A549 (cell line): Measurements from ENCODE around the gene NETO2. TPM values are rescaled to one million over a fixed set of nuclear protein-coding genes. Genes with fewer than 3 reads are reported as not detected.

Experiments used
- ATAC-seq, 2 experiments: fragments of 200-7000 bp in 1 of 2; fragments of >200 bp in 1 of 2; cut with Nextera tagmentation in 1 of 2; cut with Tn5 transposase in 1 of 2; 3 replicates each; pipeline versions ENCODE4 v1.8.0 to v1.9.1; 2018 to 2020; ENCODE audit warnings: mild to moderate bottlenecking in 1 of 2, moderate library complexity in 1 of 2
- CTCF ChIA-PET: fragments of 300-600 bp; sonication (Branson Sonifier 250); formaldehyde crosslinking; extraction: SDS; loops from one replicate; lab custom pipeline; 2021; ENCODE audit warnings: antibody characterized with exemption, inconsistent platforms; lab: Yijun Ruan, JAX
- POLR2A ChIA-PET: fragments of 350-600 bp; formaldehyde crosslinking; extraction: SDS; loops from one replicate; lab custom pipeline; 2021; ENCODE audit warnings: antibody characterized with exemption, inconsistent platforms; lab: Yijun Ruan, JAX
- DNase-seq, 2 experiments: peaks; one replicate each; pipeline versions ENCODE4 v3.0.0 to v3.0.0-alpha.2; 2011 to 2016; ENCODE audit warnings: low read depth in 1 of 2, low spot score in 1 of 2
- FAIRE-seq: peaks from 2 replicates; lab custom pipeline; 2011; peaks lifted over from hg19 to GRCh38; lab: Jason Lieb, UNC
- H3K27ac ChIP-seq, 2 experiments: fragments of >200 bp; sonication (Bioruptor Twin); formaldehyde crosslinking; 3 replicates each; pipeline ENCODE4 v1.5.1; 2016 to 2017
- H3K4me1 ChIP-seq: fragments of >200 bp; sonication (Bioruptor Twin); formaldehyde crosslinking; 3 replicates; pipeline ENCODE4 v1.6.1; 2016
- H3K4me2 ChIP-seq: fragments of >200 bp; sonication (Bioruptor Twin); formaldehyde crosslinking; 3 replicates; pipeline ENCODE4 v1.6.1; 2016
- H3K4me3 ChIP-seq: fragments of >200 bp; sonication (Bioruptor Twin); formaldehyde crosslinking; 3 replicates; pipeline ENCODE4 v1.5.1; 2016
- H3K9me3 ChIP-seq: fragments of >200 bp; sonication (Bioruptor Twin); formaldehyde crosslinking; 3 replicates; pipeline ENCODE4 v1.6.1; 2016
- CBX2 ChIP-seq: fragments of 200-600 bp; sonication (generic); IDR thresholded peaks from 2 replicates; pipeline ENCODE4 v1.6.1; 2016; ENCODE audit warnings: low read depth, mild to moderate bottlenecking, borderline replicate concordance
- CBX8 ChIP-seq: fragments of 200-600 bp; sonication (generic); IDR thresholded peaks from 2 replicates; pipeline ENCODE4 v1.6.1; 2016
- CHD2 ChIP-seq: fragments of 150-350 bp; IDR thresholded peaks from 2 replicates; pipeline ENCODE4 v1.6.1; 2014; ENCODE audit warnings: low read length; ENCODE audit not compliant: partially characterized antibody
- CTCF ChIP-seq: fragments of >200 bp; sonication (Bioruptor Twin); formaldehyde crosslinking; IDR thresholded peaks from 3 replicates; pipeline ENCODE4 v1.5.1; 2016
- EHF ChIP-seq: fragments of 250-450 bp; sonication (Bioruptor Pico); IDR thresholded peaks from 2 replicates; pipeline ENCODE4 v1.5.0; 2020; ENCODE audit warnings: mild to moderate bottlenecking
- EHMT2 ChIP-seq: fragments of 200-600 bp; sonication (generic); IDR thresholded peaks from 2 replicates; pipeline ENCODE4 v1.6.1; 2016; ENCODE audit warnings: antibody characterized with exemption, low read depth, mild to moderate bottlenecking, moderate library complexity
- ESRRA ChIP-seq: fragments of 150-350 bp; IDR thresholded peaks from 2 replicates; pipeline ENCODE4 v1.6.1; 2014; ENCODE audit warnings: mild to moderate bottlenecking, low read length, borderline replicate concordance
- FOXS1 ChIP-seq: fragments of 250-450 bp; sonication (Bioruptor Pico); IDR thresholded peaks from 2 replicates; pipeline ENCODE4 v1.5.0; 2020; ENCODE audit warnings: mild to moderate bottlenecking, moderate library complexity
- HDAC2 ChIP-seq: fragments of 200-600 bp; sonication (generic); IDR thresholded peaks from 2 replicates; pipeline ENCODE4 v1.6.1; 2016
- HOXA7 ChIP-seq: fragments of 250-450 bp; sonication (Bioruptor Pico); IDR thresholded peaks from 2 replicates; pipeline ENCODE4 v1.5.0; 2020; ENCODE audit warnings: mild to moderate bottlenecking, moderate library complexity
- HOXB13 ChIP-seq: fragments of 250-450 bp; sonication (Bioruptor Pico); IDR thresholded peaks from 2 replicates; pipeline ENCODE4 v1.5.0; 2020; ENCODE audit warnings: low read depth, mild to moderate bottlenecking, moderate library complexity
- JUN ChIP-seq, 2 experiments: fragments of >200 bp; sonication (Bioruptor Twin); formaldehyde crosslinking; IDR thresholded peaks; 2 replicates in 1 of 2; 3 replicates in 1 of 2; pipeline ENCODE4 v1.6.1; 2016 to 2017
- MAFK ChIP-seq: fragments of 450-650 bp; IDR thresholded peaks from 2 replicates; pipeline ENCODE4 v1.6.1; 2014; ENCODE audit not compliant: partially characterized antibody
- MAZ ChIP-seq: fragments of 150-350 bp; IDR thresholded peaks from 2 replicates; pipeline ENCODE4 v1.6.1; 2014; ENCODE audit warnings: antibody characterized with exemption, low read depth, low read length, borderline replicate concordance
- MYC ChIP-seq: IDR thresholded peaks from 2 replicates; pipeline ENCODE4 v1.6.1; 2012; ENCODE audit warnings: mild to moderate bottlenecking, inconsistent platforms, low read length, improper control_type of control experiment, borderline replicate concordance
- NFE2L2 ChIP-seq: fragments of 150-350 bp; conservative IDR thresholded peaks from 2 replicates; pipeline ENCODE4 v1.6.1; 2014; ENCODE audit warnings: low read length
- NR3C1 ChIP-seq: fragments of >200 bp; sonication (Bioruptor Twin); formaldehyde crosslinking; IDR thresholded peaks from 3 replicates; pipeline ENCODE4 v1.6.1; 2017
- POLR2A ChIP-seq: IDR thresholded peaks from 2 replicates; pipeline ENCODE4 v1.6.1; 2012; ENCODE audit warnings: mild to moderate bottlenecking, low read length
- RAD21 ChIP-seq, 2 experiments: fragments of >200 bp in 1 of 2; sonication (Bioruptor Twin) in 1 of 2; formaldehyde crosslinking in 1 of 2; IDR thresholded peaks in 1 of 2; conservative IDR thresholded peaks in 1 of 2; 2 replicates in 1 of 2; 3 replicates in 1 of 2; pipeline ENCODE4 v1.6.1; 2012 to 2018; ENCODE audit warnings: inconsistent platforms in 1 of 2
- TP53 ChIP-seq: fragments of 250-450 bp; sonication (Bioruptor Pico); IDR thresholded peaks from 2 replicates; pipeline ENCODE4 v1.5.0; 2021; ENCODE audit warnings: mild to moderate bottlenecking, moderate library complexity
- ZC3H11A ChIP-seq: fragments of 450-650 bp; IDR thresholded peaks from 2 replicates; pipeline ENCODE4 v1.6.1; 2014; ENCODE audit warnings: antibody characterized with exemption, mild to moderate bottlenecking
- ZNF302 ChIP-seq: fragments of 250-450 bp; sonication (Bioruptor Pico); IDR thresholded peaks from 2 replicates; pipeline ENCODE4 v1.9.0; 2021; ENCODE audit warnings: inconsistent platforms, mild to moderate bottlenecking, moderate library complexity
- WGBS: methylation state at CpG from one replicate; pipeline ENCODE4 v1.1.6; 2017; ENCODE audit errors: missing lambda C conversion rate; 5-methylcytosine and 5-hydroxymethylcytosine counted together
- polyA plus RNA-seq, 4 experiments: library from polyadenylated mRNA; depleted of rRNA in 3 of 4; stranded (reverse); fragments of >200 nt; fragmentation: RNase III in 1 of 4; extraction: RNeasy Plus Mini Kit Qiagen cat#74134 plus additional on column Dnase treatment in 1 of 4; gene quantifications; 2 replicates in 3 of 4; 3 replicates in 1 of 4; pipeline ENCODE4 v1.2.3, GENCODE V29; 2011 to 2017

The NETO2 gene
- polyA plus RNA-seq, 2 of the 4 experiments (the other 2 are of a cell fraction), result 65.2 to 139 TPM

- no peak for TF ChIP-seq CTCF
Measured at GRCh38 chr16:47045023-47045422, 98.7 kb downstream of the NETO2 start (continued).

DNA sequence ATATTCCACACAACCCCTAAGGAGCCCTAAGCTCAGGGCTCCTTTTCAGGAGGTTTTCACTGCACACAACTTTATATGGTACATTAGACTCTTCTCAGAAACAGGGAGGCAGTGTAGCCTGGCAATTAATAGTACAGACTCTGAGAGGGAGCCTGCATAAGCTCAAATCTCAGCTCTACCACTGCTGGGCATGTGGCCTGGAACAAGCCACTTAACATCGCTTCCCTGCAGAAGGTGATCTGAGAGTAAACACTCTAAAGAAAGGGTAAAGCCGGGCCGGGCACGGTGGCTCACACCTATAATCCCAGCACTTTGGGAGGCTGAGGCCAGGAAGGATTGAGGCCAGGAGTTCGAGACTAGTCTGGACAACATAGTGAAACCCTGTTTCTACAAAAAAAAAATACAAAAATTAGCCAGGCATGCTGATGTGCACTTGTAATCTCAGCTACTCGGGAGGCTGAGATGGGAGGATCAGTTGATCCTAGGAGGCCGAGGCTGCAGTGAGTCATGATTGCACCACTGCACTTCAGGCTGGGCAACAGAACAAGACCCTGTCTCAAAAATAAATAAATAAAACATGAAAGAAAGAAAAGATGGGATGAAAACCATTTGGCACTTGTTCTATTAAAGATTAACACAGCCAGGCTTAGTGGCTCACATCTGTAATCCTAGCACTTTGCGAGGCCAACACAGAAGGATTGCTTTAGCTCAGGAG lies 99.6 kb downstream of the NETO2 start:
- no peak for ATAC-seq
- Histone ChIP-seq H3K4me1 (no peaks in the 10 kb centered on the region), H3K4me3 (no peak overlapping the region), H3K4me2 (no peak overlapping the region), H3K9me3 (no peaks in the 10 kb centered on the region), H3K27ac (no peak overlapping the region)
- TF ChIP-seq HOXB13 (no peak), RAD21 (conservative IDR thresholded peaks at IDR 0.05 in 1 of 2, IDR thresholded peaks at IDR 0.05 in 1 of 2) (no peak), MAZ (no peak), NFE2L2 (no peak), HOXA7 (CRISPR knock-in tag) (no peak)
- no peak for FAIRE-seq
- ChIA-PET CTCF (interaction anchor here (0.6 to 4.2 kb wide), 6 partner anchors 9 to 1121 kb away, joined by 3 to 16 read pairs (median 4); partner anchors contain the start of gene NETO2), POLR2A (interaction anchor here (0.6 to 0.7 kb wide), 2 partner anchors 25 to 71 kb away, joined by 3 to 5 read pairs; no protein-coding TSS in a partner anchor)
- 87% methylated on average over 8 of the region's 8 CpGs for WGBS
- no peak for DNase-seq

GRCh38 chr16:47043200-47043599 lies 100.5 kb downstream of the NETO2 start:
- TF ChIP-seq CHD2 (no peak), EHMT2 (no peak), ZC3H11A (no peak), HOXB13 (no peak), NR3C1 (no peak), TP53 (CRISPR knock-in tag) (no peak), RAD21 (conservative IDR thresholded peaks at IDR 0.05 in 1 of 2, IDR thresholded peaks at IDR 0.05 in 1 of 2) (no peak), POLR2A (no peak), EHF (CRISPR knock-in tag) (no peak), ZNF302 (CRISPR knock-in tag) (no peak), HDAC2 (no peak), ESRRA (no peak), MAFK (no peak), CBX8 (no peak), NFE2L2 (no peak), FOXS1 (CRISPR knock-in tag) (no peak), CTCF (no peak), MYC (no peak), JUN (IDR thresholded peaks at IDR 0.05) (no peak), CBX2 (no peak)
- Histone ChIP-seq H3K4me3 (no peak overlapping the region), H3K9me3 (no peaks in the 10 kb centered on the region), H3K4me1 (no peaks in the 10 kb centered on the region), H3K27ac (no peak overlapping the region), H3K4me2 (no peak overlapping the region)
- POLR2A ChIA-PET, result no interaction called here
- ATAC-seq (no peak), FAIRE-seq (no peak), DNase-seq (no peak)
- CTCF ChIA-PET, result interaction anchor here (0.7 to 4.2 kb wide), 6 partner anchors 8 to 1122 kb away, joined by 3 to 16 read pairs (median 4); partner anchors contain the start of gene NETO2
- 93% methylated on average over 8 of the region's 8 CpGs for WGBS
